HG02840 (cell line): ENCODE measurements around the gene VAT1L.

Experiments
- ATAC-seq: cut with Tn5 transposase; IDR thresholded peaks from one replicate; pipeline ENCODE4 v1.9.1; 2021; ENCODE audit warnings: mild to moderate bottlenecking, moderate library complexity, moderate number of reproducible peaks; ENCODE audit not compliant: unreplicated experiment, low FRiP score

The VAT1L gene

GRCh38 chr16:77860953-77861352 lies 72.6 kb downstream of the VAT1L start:
- ATAC-seq: no peak

- no peak for ATAC-seq
Measured at GRCh38 chr16:77863250-77863649, 74.9 kb downstream of the VAT1L start.

GRCh38 chr16:77866752-77867151 lies 78.4 kb downstream of the VAT1L start:
- no peak for ATAC-seq

GRCh38 chr16:77868052-77868451 lies 79.7 kb downstream of the VAT1L start:
- no peak for ATAC-seq

- ATAC-seq: no peak
Measured at GRCh38 chr16:77868478-77868877, 80.1 kb downstream of the VAT1L start.

GRCh38 chr16:77869997-77870813 lies 81.8 kb downstream of the VAT1L start:
- ATAC-seq: no peak

GRCh38 chr16:77871932-77872331 lies 83.6 kb downstream of the VAT1L start:
- no peak for ATAC-seq

- ATAC-seq: no peak
Measured at GRCh38 chr16:77873066-77873465, 84.7 kb downstream of the VAT1L start.

- ATAC-seq: no peak
Measured at GRCh38 chr16:77874347-77874746, 86.0 kb downstream of the VAT1L start.

GRCh38 chr16:77876776-77877175 lies 88.4 kb downstream of the VAT1L start:
- no peak for ATAC-seq

- ATAC-seq: no peak
Measured at GRCh38 chr16:77877712-77878347, 89.5 kb downstream of the VAT1L start.

- no peak for ATAC-seq
Measured at GRCh38 chr16:77881355-77882030, 93.1 kb downstream of the VAT1L start.

GRCh38 chr16:77882358-77882757 lies 94.0 kb downstream of the VAT1L start:
- ATAC-seq: no peak

- ATAC-seq: no peak
Measured at GRCh38 chr16:77885571-77886295, 97.4 kb downstream of the VAT1L start.

- ATAC-seq: no peak
Measured at GRCh38 chr16:77888871-77889270, 100.5 kb downstream of the VAT1L start.

- ATAC-seq: no peak
Measured at GRCh38 chr16:77890075-77890474, 101.7 kb downstream of the VAT1L start.

GRCh38 chr16:77894162-77894561 lies 105.8 kb downstream of the VAT1L start:
- ATAC-seq: no peak

GRCh38 chr16:77895962-77896361 lies 107.6 kb downstream of the VAT1L start:
- ATAC-seq: no peak

GRCh38 chr16:77896415-77897128 lies 108.2 kb downstream of the VAT1L start:
- no peak for ATAC-seq

- no peak for ATAC-seq
Measured at GRCh38 chr16:77897129-77897437, 108.7 kb downstream of the VAT1L start.
